Measurements from ENCODE around the gene MYL3.

MYL3 gene

GRCh38 chr3:46865031-46865507 lies 1.8 kb upstream of the MYL3 start:
- DNase-seq (ENCODE audit: low read depth): no peak

- DNase-seq (ENCODE audit: low read depth): no peak
These were observed 1.0 kb upstream of the MYL3 start for GRCh38 chr3:46864061-46864881.

- no peak for DNase-seq (ENCODE audit: low read depth)
These were observed 747 bp downstream of the MYL3 start for GRCh38 chr3:46862369-46863025.

- no peak for DNase-seq (ENCODE audit: low read depth)
These were observed 1.5 kb downstream of the MYL3 start for GRCh38 chr3:46861605-46862368.

GRCh38 chr3:46860810-46861604 lies 2.2 kb downstream of the MYL3 start:
- no peak for DNase-seq (ENCODE audit: low read depth)

- no peak for DNase-seq (ENCODE audit: low read depth)
These were observed 3.0 kb downstream of the MYL3 start for GRCh38 chr3:46860017-46860809.

GRCh38 chr3:46859001-46859710 lies 4.1 kb downstream of the MYL3 start:
- DNase-seq (ENCODE audit: low read depth): no peak

GRCh38 chr3:46858456-46858855 lies 4.8 kb downstream of the MYL3 start:
- DNase-seq (ENCODE audit: low read depth): no peak

- no peak for DNase-seq (ENCODE audit: low read depth)
These were observed 5.5 kb downstream of the MYL3 start for GRCh38 chr3:46857485-46858341.

- no peak for DNase-seq (ENCODE audit: low read depth)
These were observed 6.4 kb downstream of the MYL3 start for GRCh38 chr3:46856576-46857471.

- no peak for DNase-seq (ENCODE audit: low read depth)
These were observed 8.7 kb downstream of the MYL3 start for GRCh38 chr3:46854555-46854991.

- no peak for DNase-seq (ENCODE audit: low read depth)
These were observed 9.5 kb downstream of the MYL3 start for GRCh38 chr3:46853441-46854415.

GRCh38 chr3:46852839-46853355 lies 10.3 kb downstream of the MYL3 start:
- no peak for DNase-seq (ENCODE audit: low read depth)

GRCh38 chr3:46852334-46852720 lies 10.9 kb downstream of the MYL3 start:
- no peak for DNase-seq (ENCODE audit: low read depth)

GRCh38 chr3:46851364-46852333 lies 11.6 kb downstream of the MYL3 start:
- no peak for DNase-seq (ENCODE audit: low read depth)

GRCh38 chr3:46850468-46850779 lies 12.8 kb downstream of the MYL3 start:
- no peak for DNase-seq (ENCODE audit: low read depth)

Measured in HS-5 (cell line).